ENCODE data around the gene PIGL. TPM values are rescaled to one million over a fixed set of nuclear protein-coding genes. Genes with fewer than 3 reads are reported as not detected.

Gene PIGL
- total and polyA plus RNA-seq, 4 donors: 24.0 to 39.7 (median 27.8) TPM

GRCh38 chr17:16314189-16314588, 97.2 kb downstream of the PIGL start:
- DNase-seq (ENCODE audit: low read depth in 4 of 6, low spot score in 6 of 6): no peak
- Histone ChIP-seq H3K4me3 (ENCODE audit: low read depth, low read length) (no peak overlapping the region), H3K4me1 (ENCODE audit: control insufficient read depth, insufficient read depth, low read length) (no peaks in the 10 kb centered on the region), H3K27me3 (ENCODE audit: control insufficient read depth, insufficient read depth, low read length) (no peaks in the 10 kb centered on the region), H3K9me3 (ENCODE audit: control insufficient read depth, insufficient read depth, low read length) (no peaks in the 10 kb centered on the region), H3K27ac (ENCODE audit: low read depth, low read length) (no peak overlapping the region), H3K36me3 (ENCODE audit: control insufficient read depth, insufficient read depth, low read length) (peaks cover 14% of the 10 kb centered on the region)

- peaks cover 20% of the 10 kb centered on the region for H3K36me3 ChIP-seq (ENCODE audit: control insufficient read depth, insufficient read depth, low read length)
- H3K4me3 ChIP-seq (ENCODE audit: low read depth, low read length): no peak overlapping the region
- WGBS (ENCODE audit: insufficient coverage): 93% methylated on average over 2 of the region's 3 CpGs
- no peaks in the 10 kb centered on the region for H3K4me1 ChIP-seq (ENCODE audit: control insufficient read depth, insufficient read depth, low read length)
- H3K27ac ChIP-seq (ENCODE audit: low read depth, low read length): no peak overlapping the region
- DNase-seq (ENCODE audit: low read depth in 4 of 6, low spot score in 6 of 6): no peak
- H3K27me3 ChIP-seq (ENCODE audit: control insufficient read depth, insufficient read depth, low read length): no peaks in the 10 kb centered on the region
- H3K9me3 ChIP-seq (ENCODE audit: control insufficient read depth, insufficient read depth, low read length): no peaks in the 10 kb centered on the region
These were observed 97.8 kb downstream of the PIGL start for GRCh38 chr17:16314859-16315258.

- DNase-seq (ENCODE audit: low read depth in 4 of 6, low spot score in 6 of 6): no peak
- H3K36me3 ChIP-seq (ENCODE audit: control insufficient read depth, insufficient read depth, low read length): peaks cover 30% of the 10 kb centered on the region
- 67% methylated on average over 3 of the region's 3 CpGs for WGBS (ENCODE audit: insufficient coverage)
- H3K27ac ChIP-seq (ENCODE audit: low read depth, low read length): no peak overlapping the region
- H3K27me3 ChIP-seq (ENCODE audit: control insufficient read depth, insufficient read depth, low read length): no peaks in the 10 kb centered on the region
- H3K9me3 ChIP-seq (ENCODE audit: control insufficient read depth, insufficient read depth, low read length): no peaks in the 10 kb centered on the region
- H3K4me3 ChIP-seq (ENCODE audit: low read depth, low read length): no peak overlapping the region
- H3K4me1 ChIP-seq (ENCODE audit: control insufficient read depth, insufficient read depth, low read length): no peaks in the 10 kb centered on the region
These were observed 103.0 kb downstream of the PIGL start for GRCh38 chr17:16319969-16320368.

- DNase-seq (ENCODE audit: low read depth in 4 of 6, low spot score in 6 of 6): no peak
- no peak overlapping the region for H3K4me3 ChIP-seq (ENCODE audit: low read depth, low read length)
- no peak overlapping the region for H3K27ac ChIP-seq (ENCODE audit: low read depth, low read length)
- WGBS (ENCODE audit: insufficient coverage): no CpG with 5 or more reads among the region's 3 CpGs
- H3K9me3 ChIP-seq (ENCODE audit: control insufficient read depth, insufficient read depth, low read length): no peaks in the 10 kb centered on the region
- H3K4me1 ChIP-seq (ENCODE audit: control insufficient read depth, insufficient read depth, low read length): no peaks in the 10 kb centered on the region
- H3K36me3 ChIP-seq (ENCODE audit: control insufficient read depth, insufficient read depth, low read length): peaks cover 35% of the 10 kb centered on the region
- no peaks in the 10 kb centered on the region for H3K27me3 ChIP-seq (ENCODE audit: control insufficient read depth, insufficient read depth, low read length)
These were observed 105.6 kb downstream of the PIGL start for GRCh38 chr17:16322636-16323035.

- DNase-seq (ENCODE audit: low read depth in 4 of 6, low spot score in 6 of 6): no peak
- no peaks in the 10 kb centered on the region for H3K27me3 ChIP-seq (ENCODE audit: control insufficient read depth, insufficient read depth, low read length)
These were observed 109.0 kb downstream of the PIGL start for GRCh38 chr17:16325964-16326363.

GRCh38 chr17:16327018-16327417, 110.0 kb downstream of the PIGL start:
- peaks cover 3% of the 10 kb centered on the region for H3K4me1 ChIP-seq (ENCODE audit: control insufficient read depth, insufficient read depth, low read length)
- no peaks in the 10 kb centered on the region for H3K27me3 ChIP-seq (ENCODE audit: control insufficient read depth, insufficient read depth, low read length)
- H3K9me3 ChIP-seq (ENCODE audit: control insufficient read depth, insufficient read depth, low read length): no peaks in the 10 kb centered on the region
- DNase-seq (ENCODE audit: low read depth in 4 of 6, low spot score in 6 of 6): no peak
- no CpG with 5 or more reads among the region's 3 CpGs for whole genome bisulfite sequencing (ENCODE audit: insufficient coverage)
- no peak overlapping the region for H3K4me3 ChIP-seq (ENCODE audit: low read depth, low read length)
- peaks cover 8% of the 10 kb centered on the region for H3K36me3 ChIP-seq (ENCODE audit: control insufficient read depth, insufficient read depth, low read length)
- H3K27ac ChIP-seq (ENCODE audit: low read depth, low read length): no peak overlapping the region

More at GRCh38 chr17:16325964-16326363, 109.0 kb downstream of the PIGL start:
- Histone ChIP-seq H3K27ac (ENCODE audit: low read depth, low read length) (no peak overlapping the region), H3K9me3 (ENCODE audit: control insufficient read depth, insufficient read depth, low read length) (no peaks in the 10 kb centered on the region), H3K36me3 (ENCODE audit: control insufficient read depth, insufficient read depth, low read length) (peaks cover 15% of the 10 kb centered on the region), H3K4me1 (ENCODE audit: control insufficient read depth, insufficient read depth, low read length) (peaks cover 3% of the 10 kb centered on the region), H3K4me3 (ENCODE audit: low read depth, low read length) (no peak overlapping the region)
- 100% methylated on average over 1 of the region's 1 CpG for WGBS (ENCODE audit: insufficient coverage)

GRCh38 chr17:16328997-16329396, 112.0 kb downstream of the PIGL start:
- Histone ChIP-seq H3K27me3 (ENCODE audit: control insufficient read depth, insufficient read depth, low read length) (no peaks in the 10 kb centered on the region), H3K4me3 (ENCODE audit: low read depth, low read length) (no peak overlapping the region), H3K36me3 (ENCODE audit: control insufficient read depth, insufficient read depth, low read length) (peaks cover 8% of the 10 kb centered on the region), H3K27ac (ENCODE audit: low read depth, low read length) (no peak overlapping the region), H3K9me3 (ENCODE audit: control insufficient read depth, insufficient read depth, low read length) (no peaks in the 10 kb centered on the region), H3K4me1 (ENCODE audit: control insufficient read depth, insufficient read depth, low read length) (peaks cover 3% of the 10 kb centered on the region)
- peak in 2 of 6 donors; percentile 8 to 61 for DNase-seq (ENCODE audit: low read depth in 4 of 6, low spot score in 6 of 6)
- 25% methylated on average over 1 of the region's 1 CpG for WGBS (ENCODE audit: insufficient coverage)

- Histone ChIP-seq H3K27me3 (ENCODE audit: control insufficient read depth, insufficient read depth, low read length) (no peaks in the 10 kb centered on the region), H3K36me3 (ENCODE audit: control insufficient read depth, insufficient read depth, low read length) (peaks cover 8% of the 10 kb centered on the region), H3K4me1 (ENCODE audit: control insufficient read depth, insufficient read depth, low read length) (peaks cover 3% of the 10 kb centered on the region), H3K27ac (ENCODE audit: low read depth, low read length) (no peak overlapping the region), H3K4me3 (ENCODE audit: low read depth, low read length) (no peak overlapping the region), H3K9me3 (ENCODE audit: control insufficient read depth, insufficient read depth, low read length) (no peaks in the 10 kb centered on the region)
- DNase-seq (ENCODE audit: low read depth in 4 of 6, low spot score in 6 of 6): peak in 1 of 6 donors; percentile 32
- WGBS (ENCODE audit: insufficient coverage): 88% methylated on average over 7 of the region's 11 CpGs
These were observed 112.7 kb downstream of the PIGL start for GRCh38 chr17:16329519-16330271.

GRCh38 chr17:16338391-16338790, 121.4 kb downstream of the PIGL start:
- Histone ChIP-seq H3K27ac (ENCODE audit: low read depth, low read length) (no peak overlapping the region), H3K4me3 (ENCODE audit: low read depth, low read length) (no peak overlapping the region), H3K27me3 (ENCODE audit: control insufficient read depth, insufficient read depth, low read length) (no peaks in the 10 kb centered on the region), H3K4me1 (ENCODE audit: control insufficient read depth, insufficient read depth, low read length) (no peaks in the 10 kb centered on the region), H3K36me3 (ENCODE audit: control insufficient read depth, insufficient read depth, low read length) (peaks cover 19% of the 10 kb centered on the region), H3K9me3 (ENCODE audit: control insufficient read depth, insufficient read depth, low read length) (no peaks in the 10 kb centered on the region)
- WGBS (ENCODE audit: insufficient coverage): 100% methylated on average over 1 of the region's 3 CpGs
- DNase-seq (ENCODE audit: low read depth in 4 of 6, low spot score in 6 of 6): no peak

- H3K9me3 ChIP-seq (ENCODE audit: control insufficient read depth, insufficient read depth, low read length): no peaks in the 10 kb centered on the region
- no peaks in the 10 kb centered on the region for H3K27me3 ChIP-seq (ENCODE audit: control insufficient read depth, insufficient read depth, low read length)
- H3K36me3 ChIP-seq (ENCODE audit: control insufficient read depth, insufficient read depth, low read length): peaks cover 28% of the 10 kb centered on the region
- H3K27ac ChIP-seq (ENCODE audit: low read depth, low read length): no peak overlapping the region
- no peaks in the 10 kb centered on the region for H3K4me1 ChIP-seq (ENCODE audit: control insufficient read depth, insufficient read depth, low read length)
- DNase-seq (ENCODE audit: low read depth in 4 of 6, low spot score in 6 of 6): no peak
- H3K4me3 ChIP-seq (ENCODE audit: low read depth, low read length): no peak overlapping the region
- WGBS (ENCODE audit: insufficient coverage): 100% methylated on average over 1 of the region's 1 CpG
These were observed 122.4 kb downstream of the PIGL start for GRCh38 chr17:16339402-16339801.

All from spinal cord (tissue), 10 donors.